Panc1 (cell line): ENCODE measurements around the gene TPGS2. TPM values are rescaled to one million over a fixed set of nuclear protein-coding genes. Genes with fewer than 3 reads are reported as not detected.

Experiments
- ATAC-seq: fragments of 200-7000 bp; cut with Tn5 transposase; 2 replicates; pipeline ENCODE4 v1.9.1; 2020; ENCODE audit warnings: mild to moderate bottlenecking, moderate library complexity
- BruUV-seq: library from RNA; stranded (reverse); fragments of 400-500 nt; replicated peaks from 2 replicates; lab custom pipeline; 2021; lab: Mats Ljungman, UMichigan
- CTCF ChIA-PET: fragments of 300-600 bp; sonication (Branson Sonifier 250); formaldehyde crosslinking; loops from one replicate; lab custom pipeline; 2022; ENCODE audit warnings: antibody characterized with exemption; lab: Charles Lee
- POLR2A ChIA-PET: fragments of 300-600 bp; sonication (Branson Sonifier 250); formaldehyde crosslinking; loops from one replicate; lab custom pipeline; 2022; ENCODE audit warnings: antibody characterized with exemption; lab: Charles Lee
- DNase-seq: peaks from one replicate; pipeline ENCODE4 v3.0.0-alpha.2; 2010; ENCODE audit warnings: low read depth, low spot score
- H3K27ac ChIP-seq: 2 replicates; pipeline ENCODE4 v1.5.1; 2011; ENCODE audit warnings: mild to moderate bottlenecking, low read length, inconsistent platforms
- H3K27me3 ChIP-seq: fragments of 200-500 bp; sonication (Bioruptor generic); 2 replicates; pipeline ENCODE4 v1.6.0; 2014; ENCODE audit warnings: low read length, inconsistent platforms; ENCODE audit not compliant: control insufficient read depth, insufficient read depth
- H3K36me3 ChIP-seq: fragments of 200-500 bp; sonication (Bioruptor generic); 2 replicates; pipeline ENCODE4 v1.5.1; 2014; ENCODE audit warnings: inconsistent platforms, mild to moderate bottlenecking, low read length, moderate library complexity; ENCODE audit not compliant: control insufficient read depth, insufficient read depth
- H3K4me1 ChIP-seq: 2 replicates; pipeline ENCODE4 v1.5.1; 2011; ENCODE audit warnings: inconsistent platforms, mild to moderate bottlenecking, low read length, moderate library complexity; ENCODE audit not compliant: control insufficient read depth, insufficient read depth
- H3K4me3 ChIP-seq, 2 experiments: 2 replicates each; pipeline ENCODE4 v1.5.1; 2011 to 2012; ENCODE audit warnings: low read depth in 2 of 2, low read length in 2 of 2, mild to moderate bottlenecking in 2 of 2, inconsistent platforms in 1 of 2, moderate library complexity in 1 of 2
- H3K9me3 ChIP-seq: fragments of 200-500 bp; sonication (Bioruptor generic); 2 replicates; pipeline ENCODE4 v1.5.1; 2014; ENCODE audit warnings: low read depth, mild to moderate bottlenecking, inconsistent platforms, low read length, moderate library complexity; ENCODE audit not compliant: control insufficient read depth, insufficient read depth
- CTCF ChIP-seq: fragments of 450-650 bp; IDR thresholded peaks from 2 replicates; pipeline ENCODE4 v1.5.1; 2017; ENCODE audit warnings: mild to moderate bottlenecking
- POLR2AphosphoS5 ChIP-seq: IDR thresholded peaks from 2 replicates; pipeline ENCODE4 v1.6.1; 2012; ENCODE audit warnings: mild to moderate bottlenecking, low read depth, low read length, moderate library complexity
- REST ChIP-seq, 2 experiments: IDR thresholded peaks; 2 replicates each; pipeline ENCODE4 v1.6.1; 2011 to 2012; ENCODE audit warnings: low read depth in 2 of 2, control low read depth in 1 of 2, low read length in 1 of 2, mild to moderate bottlenecking in 1 of 2, moderate library complexity in 1 of 2; ENCODE audit not compliant: insufficient read depth in 1 of 2
- SIN3A ChIP-seq: IDR thresholded peaks from 2 replicates; pipeline ENCODE4 v1.6.1; 2012; ENCODE audit warnings: low read depth, mild to moderate bottlenecking, low read length, moderate library complexity, borderline replicate concordance; ENCODE audit not compliant: insufficient read depth
- TCF7L2 ChIP-seq: IDR thresholded peaks from 2 replicates; pipeline ENCODE4 v1.6.1; 2011; ENCODE audit warnings: mild to moderate bottlenecking, low read depth, low read length, inconsistent platforms
- in situ Hi-C: cut with HindIII; loops from 2 replicates; pipeline ENCODE4 v1.10.0; 2016; ENCODE audit warnings: low sequenced_read_pairs, low pct_unique_long_range_greater_than_20kb
- intact Hi-C: fragments of 100-400 bp; cut with micrococcal nuclease; formaldehyde crosslinking; loops from one replicate; pipeline ENCODE4 v1.10.0; 2022; ENCODE audit not compliant: unreplicated experiment
- total RNA-seq: library from RNA; stranded (reverse); gene quantifications from one replicate; pipeline ENCODE4 v1.2.1, GENCODE V29; 2021; ENCODE audit not compliant: unreplicated experiment

The TPGS2 gene
- total RNA-seq, 1 experiment from 2014 or later, result 98.7 TPM

GRCh38 chr18:36808681-36809080, 20.1 kb downstream of the TPGS2 start:
- BruUV-seq, result no TSS peak
- ATAC-seq, result no peak
- DNase-seq, result no peak
- Histone ChIP-seq H3K27me3 (no peaks in the 10 kb centered on the region), H3K4me1 (no peaks in the 10 kb centered on the region), H3K27ac (no peak overlapping the region), H3K9me3 (no peaks in the 10 kb centered on the region), H3K36me3 (peaks cover 7% of the 10 kb centered on the region), H3K4me3 (no peak overlapping the region)
- intact Hi-C loops, result no loop called here
- in situ Hi-C loops, result no loop called here
- ChIA-PET POLR2A (no interaction called here), CTCF (interaction anchor here (0.6 kb wide), 1 partner anchor 10 kb away, joined by 5 read pairs; no protein-coding TSS in a partner anchor)
- TF ChIP-seq POLR2AphosphoS5 (no peak), SIN3A (no peak), CTCF (no peak), REST (IDR thresholded peaks at IDR 0.05; ENCODE audit: insufficient read depth in 1 of 2, low read depth in 2 of 2, low read length in 1 of 2) (no peak), TCF7L2 (no peak)

GRCh38 chr18:36805105-36805504, 23.7 kb downstream of the TPGS2 start:
- in situ Hi-C loops (no loop called here), intact Hi-C loops (no loop called here)
- CTCF ChIA-PET, result no interaction called here
- Histone ChIP-seq H3K27me3 (no peaks in the 10 kb centered on the region), H3K27ac (no peak overlapping the region), H3K9me3 (no peaks in the 10 kb centered on the region), H3K36me3 (peaks cover 7% of the 10 kb centered on the region; the same call in 1 of the 2 replicates), H3K4me1 (no peaks in the 10 kb centered on the region), H3K4me3 (no peak overlapping the region)
- TF ChIP-seq POLR2AphosphoS5, result no peak
- TF ChIP-seq SIN3A, result no peak
- no peak for TF ChIP-seq REST (IDR thresholded peaks at IDR 0.05; ENCODE audit: insufficient read depth in 1 of 2, low read depth in 2 of 2, low read length in 1 of 2)
- no peak for TF ChIP-seq TCF7L2
- TF ChIP-seq CTCF, result no peak
- no TSS peak for BruUV-seq
- POLR2A ChIA-PET, result no interaction called here
- DNase-seq, result no peak
- ATAC-seq, result no peak
